HG03066 (cell line): ENCODE data around the gene TGOLN2.

Source experiments
- ATAC-seq: cut with Tn5 transposase; IDR thresholded peaks from one replicate; pipeline ENCODE4 v1.9.1; 2021; ENCODE audit warnings: low read depth; ENCODE audit not compliant: unreplicated experiment

TGOLN2 gene

GRCh38 chr2:85272357-85272756 is 55.4 kb downstream of the TGOLN2 start:
- ATAC-seq = no peak

- no peak for ATAC-seq
Observed at GRCh38 chr2:85269959-85270358, 57.8 kb downstream of the TGOLN2 start.
